NOMO-1 (cell line): Measurements from ENCODE around the gene RANGAP1.

Experiments
- DNase-seq, 2 experiments: peaks; one replicate each; lab custom pipeline; 2025; ENCODE audit not compliant: unreplicated experiment in 2 of 2; lab: John Stamatoyannopoulos, UW

The RANGAP1 gene

DNA sequence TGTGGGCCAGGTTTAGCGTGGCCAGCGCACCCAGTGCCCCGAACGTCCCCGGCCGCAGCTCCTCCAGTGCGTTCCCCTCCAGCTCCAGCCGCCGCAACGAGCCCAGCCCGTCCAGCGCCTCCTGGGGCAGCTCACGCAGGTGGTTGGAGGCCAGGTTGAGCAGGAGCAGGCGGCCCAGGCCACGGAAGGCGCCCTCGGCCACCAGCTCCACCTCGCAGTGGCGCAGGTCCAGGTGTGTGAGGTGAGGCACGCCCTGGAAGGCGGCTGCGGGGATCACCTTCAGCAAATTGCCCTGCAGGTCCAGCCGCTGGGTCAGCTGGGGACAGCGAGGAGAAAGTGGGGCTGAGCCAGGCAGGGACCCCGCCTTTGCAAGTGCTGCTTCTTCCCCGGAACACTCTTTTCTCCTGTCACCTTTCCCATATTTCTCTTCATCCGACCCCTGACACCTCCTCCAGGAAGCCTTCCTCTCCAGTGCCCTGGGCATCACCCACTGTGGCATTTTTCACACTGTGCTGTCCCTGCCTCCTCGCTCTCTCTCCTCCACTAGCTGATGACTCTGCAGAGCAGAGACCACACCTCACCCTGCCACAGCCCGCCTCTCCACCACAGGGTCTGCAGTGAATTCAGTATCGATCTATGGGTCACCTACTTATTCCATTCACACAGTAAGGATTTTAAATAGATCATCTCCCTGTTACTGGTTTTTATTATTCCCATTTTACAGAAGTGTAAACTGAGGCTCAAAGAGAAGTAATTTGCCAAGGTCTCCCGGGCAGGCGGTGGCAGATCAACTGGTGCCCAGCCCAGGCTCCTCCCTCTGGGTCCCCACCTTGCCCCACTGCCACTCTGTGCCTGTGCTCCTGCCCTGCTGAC is 47.2 kb downstream of the RANGAP1 start:
- DNase-seq = no peak

DNA sequence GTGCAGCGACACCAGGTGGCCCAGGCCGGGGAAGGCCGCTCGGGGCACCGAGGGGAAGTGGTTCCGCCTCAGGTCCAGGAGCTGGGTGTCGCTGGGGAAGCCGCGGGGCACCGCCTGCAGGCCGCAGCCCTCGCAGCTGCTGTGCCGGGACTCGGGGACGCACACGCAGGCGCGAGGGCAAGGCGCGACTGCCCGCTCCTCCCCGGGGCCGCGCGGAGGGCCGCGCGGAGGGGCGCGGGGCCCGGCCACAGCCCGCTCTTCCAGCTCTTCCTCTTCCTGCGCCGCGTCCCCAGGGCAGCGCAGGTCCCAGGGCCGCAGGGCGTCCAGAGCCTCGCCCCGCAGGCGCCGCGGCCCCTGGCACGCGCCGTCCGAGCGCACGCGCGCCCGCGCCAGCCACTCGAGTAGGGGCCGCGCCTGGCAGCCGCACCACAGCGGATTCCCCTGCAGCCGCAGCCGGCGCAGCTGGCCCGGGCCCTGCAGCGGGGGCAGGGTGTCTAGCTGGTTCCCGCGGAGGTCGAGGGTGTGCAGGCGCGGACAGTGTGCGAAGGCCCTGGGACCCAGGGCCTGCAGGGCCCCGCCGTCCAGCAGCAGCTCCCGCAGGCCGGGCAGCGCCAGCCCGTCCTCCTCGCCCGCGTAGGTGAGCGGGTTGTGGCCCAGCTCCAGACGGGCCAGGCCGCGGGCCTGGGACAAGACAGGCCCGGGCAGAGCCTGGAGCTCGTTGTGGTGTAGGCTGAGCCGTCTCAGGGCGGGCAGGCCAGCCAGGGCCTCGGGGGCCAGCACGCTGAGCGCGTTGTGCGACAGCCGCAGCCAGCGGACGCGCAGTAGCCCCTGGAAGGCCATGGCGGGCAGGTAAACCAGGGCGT is 48.0 kb downstream of the RANGAP1 start:
- peak; percentile 73 to 76 for DNase-seq

GRCh38 chr22:41237036-41237706 is 48.8 kb downstream of the RANGAP1 start:
- no peak for DNase-seq

GRCh38 chr22:41234815-41235695 is 50.9 kb downstream of the RANGAP1 start:
- DNase-seq = no peak

GRCh38 chr22:41231369-41231768 is 54.6 kb downstream of the RANGAP1 start:
- no peak for DNase-seq

GRCh38 chr22:41230401-41230785 is 55.6 kb downstream of the RANGAP1 start:
- no peak for DNase-seq

DNA sequence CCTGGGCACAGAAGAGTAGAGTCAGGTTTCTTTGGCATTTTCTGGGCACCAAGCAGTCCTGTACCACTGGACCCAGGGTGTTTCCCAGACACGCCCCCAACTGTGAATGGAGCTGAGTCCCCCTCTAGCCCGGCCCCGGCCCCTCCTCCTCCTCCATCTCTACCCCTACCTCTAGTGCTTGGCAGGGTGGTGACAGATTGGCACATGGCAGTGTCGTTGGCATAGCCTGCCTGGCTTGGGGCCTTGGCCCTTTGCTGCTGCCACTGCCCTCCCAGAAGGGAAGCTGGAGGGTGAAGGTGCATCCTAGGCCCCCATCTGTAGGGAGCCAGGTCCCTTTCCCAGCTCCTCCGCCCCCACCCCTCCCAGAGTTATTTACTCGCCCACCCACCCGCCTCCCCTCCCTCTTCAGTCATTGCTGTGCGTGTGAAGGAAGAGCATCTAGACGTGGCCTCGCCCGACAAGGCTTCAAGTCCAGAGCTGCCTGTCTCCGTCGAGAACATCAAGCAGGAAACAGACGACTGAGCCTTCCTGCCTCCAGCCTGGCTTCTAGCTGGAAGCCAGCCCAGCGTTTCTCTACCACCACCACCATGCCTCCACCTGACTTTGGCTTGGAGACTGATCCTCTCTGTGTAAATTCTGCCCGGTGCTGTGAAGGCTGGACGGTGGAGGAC is 56.1 kb downstream of the RANGAP1 start:
- DNase-seq = no peak

GRCh38 chr22:41229215-41229614 is 56.8 kb downstream of the RANGAP1 start:
- no peak for DNase-seq

- DNase-seq = no peak
Observed at GRCh38 chr22:41226723-41227655, 59.0 kb downstream of the RANGAP1 start.

- no peak for DNase-seq
Observed at GRCh38 chr22:41223535-41223934, 62.5 kb downstream of the RANGAP1 start.

- DNase-seq = no peak
Observed at GRCh38 chr22:41222846-41223507, 63.0 kb downstream of the RANGAP1 start.

DNA sequence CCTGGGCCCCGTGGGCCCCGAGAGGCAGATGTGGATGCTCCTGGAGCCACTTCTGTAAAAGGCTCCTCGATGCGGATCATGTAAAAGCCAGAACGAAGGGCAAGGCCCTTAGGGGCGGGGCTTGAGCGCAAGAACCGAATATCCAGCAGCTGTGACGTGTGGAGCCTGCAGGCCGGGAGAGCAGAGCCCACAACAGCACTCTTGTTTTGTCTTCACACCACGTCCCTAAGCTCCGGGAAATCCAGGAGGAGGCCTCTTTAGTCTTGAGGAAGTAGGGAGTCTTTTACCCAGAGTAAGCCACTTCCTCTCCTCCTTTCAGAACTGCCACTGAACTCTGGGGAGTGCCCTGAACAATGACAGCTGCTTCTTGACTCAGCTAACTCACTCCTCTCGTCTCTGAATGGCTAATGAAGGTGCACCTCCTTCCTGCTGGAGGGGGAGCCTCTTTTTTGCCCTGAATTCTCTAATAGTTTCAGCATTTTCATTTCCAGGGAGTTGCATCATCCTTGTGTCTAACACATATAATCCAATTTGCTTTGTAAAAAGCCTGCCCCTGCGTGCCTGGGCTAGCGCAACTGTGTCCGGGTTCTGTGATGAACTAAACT is 68.3 kb downstream of the RANGAP1 start:
- DNase-seq = peak; percentile 91 to 96

DNA sequence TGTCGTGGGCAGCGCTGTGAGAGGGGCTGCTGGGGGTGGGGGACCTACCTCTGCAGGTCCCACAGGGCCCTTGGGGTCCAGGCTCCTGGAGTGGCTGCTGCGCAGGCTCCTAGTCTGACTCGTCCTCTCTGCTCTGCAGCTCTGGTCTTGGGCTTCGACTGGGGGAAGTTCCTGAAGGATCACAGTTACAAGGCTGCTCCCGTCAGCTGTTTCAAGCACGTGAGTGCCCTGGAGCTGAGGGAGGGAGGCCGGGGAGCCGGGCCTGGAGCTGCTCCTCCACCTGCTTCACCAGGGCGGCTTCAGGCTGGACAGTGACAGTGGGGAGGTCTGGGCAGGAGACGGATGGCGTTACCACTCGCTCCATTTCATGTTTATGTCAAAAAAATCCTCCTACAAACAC is 69.0 kb downstream of the RANGAP1 start:
- no peak for DNase-seq

DNA sequence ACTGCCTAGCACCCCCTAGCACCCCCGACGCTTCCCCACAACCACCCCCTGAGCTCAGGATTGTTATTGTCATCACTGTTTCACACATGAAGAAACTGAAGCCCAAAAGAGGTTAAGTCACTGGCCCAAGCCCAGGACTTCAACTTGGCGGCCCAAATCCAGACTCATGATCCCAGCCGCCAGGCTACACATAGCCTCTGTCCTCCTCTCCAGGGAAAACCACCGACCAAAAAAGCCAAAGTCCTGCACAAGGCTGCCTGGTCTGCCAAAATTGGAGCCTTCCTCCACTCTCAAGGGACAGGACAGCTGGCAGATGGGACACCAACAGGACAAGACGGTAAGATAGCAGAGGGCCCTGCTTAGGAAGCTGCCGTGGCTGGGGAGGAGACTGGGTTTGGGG is 70.1 kb downstream of the RANGAP1 start:
- no peak for DNase-seq

GRCh38 chr22:41215409-41215808 is 70.6 kb downstream of the RANGAP1 start:
- DNase-seq = no peak

DNA sequence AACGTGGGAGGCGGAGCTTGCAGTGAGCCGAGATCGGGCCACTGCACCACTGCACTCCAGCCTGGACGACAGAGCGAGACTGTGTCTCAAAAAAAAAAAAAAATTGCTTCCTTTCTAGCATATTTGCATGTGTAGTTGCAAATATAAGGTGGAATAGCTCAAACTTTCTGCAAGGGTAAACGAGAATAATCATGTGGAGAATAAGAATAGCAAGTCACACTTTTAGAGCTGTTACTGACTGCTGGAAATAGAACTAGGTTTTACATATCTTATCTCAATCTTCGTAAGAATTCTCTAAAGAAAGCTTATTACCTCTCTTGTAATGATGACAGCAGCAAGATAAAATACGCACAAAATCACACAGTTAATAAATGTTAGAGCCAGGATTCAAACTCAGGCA is 79.3 kb downstream of the RANGAP1 start:
- no peak for DNase-seq

DNA sequence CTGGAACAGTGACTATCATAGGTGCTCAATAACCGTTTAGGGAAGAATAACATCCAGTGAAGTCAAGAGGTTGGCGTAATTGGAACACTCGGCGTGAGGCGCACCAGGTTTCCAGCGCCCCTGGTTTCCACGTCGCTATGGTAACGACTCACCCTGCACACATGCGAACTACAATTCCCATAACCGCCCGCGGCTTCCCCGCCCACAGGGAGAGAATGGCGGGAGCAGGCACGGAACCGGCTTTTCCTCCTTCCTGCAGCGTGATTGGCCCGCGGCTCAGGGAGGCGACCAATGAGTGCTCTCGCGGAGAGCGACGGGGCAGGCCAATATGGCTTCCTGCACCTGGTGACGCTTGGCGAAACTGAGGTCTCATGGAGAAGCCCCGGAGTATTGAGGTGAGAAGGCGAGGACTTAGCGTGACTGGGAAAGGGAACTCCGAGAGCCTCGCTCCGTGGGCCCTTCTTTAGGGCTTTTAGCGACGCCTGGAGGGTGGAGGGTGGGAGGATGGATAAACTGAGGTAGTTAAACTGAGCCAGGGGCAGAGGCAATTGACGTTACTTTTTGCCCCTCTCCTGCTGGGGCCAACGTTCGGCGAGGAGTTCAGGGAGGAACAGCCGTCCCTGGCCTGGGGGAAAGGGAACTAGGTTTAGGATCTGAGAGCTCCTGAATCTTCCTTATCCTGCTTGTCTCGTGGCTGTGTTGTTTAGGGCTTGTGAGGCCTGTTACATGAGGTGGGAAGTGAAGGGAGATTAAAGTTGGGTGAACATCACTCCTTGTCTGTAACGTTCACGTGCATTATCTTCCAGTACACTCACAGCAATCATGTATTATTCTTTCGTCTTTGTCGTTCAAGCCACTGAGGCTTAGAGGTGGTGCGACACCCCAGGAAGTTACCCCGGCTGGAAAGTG is 80.7 kb downstream of the RANGAP1 start, which contains the start of gene L3MBTL2:
TSS of gene L3MBTL2 (plus strand) at position 321 of the 909 bp plus-strand sequence. CDS start at position 372, 51 bp downstream.
- DNase-seq = peak; percentile 96 to 98
